GM12878 (cell line): Measurements from ENCODE around the gene NKG7. TPM values are rescaled to one million over a fixed set of nuclear protein-coding genes. Genes with fewer than 3 reads are reported as not detected.
A peak's percentile ranks its signal among the peaks of the same experiment; 100 is the strongest.

Experiments used
- CBFB ChIP-seq: IDR thresholded peaks from 2 replicates; pipeline ENCODE4 v1.6.1; 2016; ENCODE audit warnings: antibody characterized with exemption, low read depth
- E2F8 ChIP-seq: fragments of 450-650 bp; IDR thresholded peaks from 2 replicates; pipeline ENCODE4 v1.6.1; 2018; ENCODE audit warnings: mild to moderate bottlenecking, low read depth, moderate library complexity; ENCODE audit not compliant: partially characterized antibody
- ELK1 ChIP-seq: IDR thresholded peaks from 2 replicates; pipeline ENCODE4 v1.6.1; 2012; ENCODE audit warnings: low read depth, low read length, improper control_type of control experiment
- EP300 ChIP-seq, 2 experiments: fragments of 150-350 bp in 1 of 2; IDR thresholded peaks; 2 replicates each; pipeline ENCODE4 v1.6.1; 2011 to 2012; ENCODE audit warnings: low read depth in 2 of 2, low read length in 2 of 2, borderline replicate concordance in 1 of 2, improper control_type of control experiment in 1 of 2, inconsistent platforms in 1 of 2; ENCODE audit not compliant: control insufficient read depth in 1 of 2
- ETV6 ChIP-seq, 2 experiments: fragments of 450-650 bp in 1 of 2; IDR thresholded peaks in 1 of 2; conservative IDR thresholded peaks in 1 of 2; 2 replicates each; pipeline ENCODE4 v1.6.1; 2014; ENCODE audit warnings: antibody characterized with exemption in 1 of 2, borderline replicate concordance in 1 of 2, low read depth in 1 of 2, mild to moderate bottlenecking in 1 of 2, moderate library complexity in 1 of 2
- JUNB ChIP-seq: IDR thresholded peaks from 2 replicates; pipeline ENCODE4 v1.6.1; 2016; ENCODE audit warnings: antibody characterized with exemption, mild to moderate bottlenecking
- PBX3 ChIP-seq: IDR thresholded peaks from 2 replicates; pipeline ENCODE4 v1.6.1; 2011; ENCODE audit warnings: mild to moderate bottlenecking, low read depth, low read length, moderate library complexity; ENCODE audit not compliant: insufficient replicate concordance
- POLR2A ChIP-seq: IDR thresholded peaks from 2 replicates; pipeline ENCODE4 v1.6.1; 2011; ENCODE audit warnings: low read depth, mild to moderate bottlenecking, low read length
- POU2F2 ChIP-seq: IDR thresholded peaks from 3 replicates; pipeline ENCODE4 v1.6.1; 2011; ENCODE audit warnings: low read depth, mild to moderate bottlenecking, low read length, borderline replicate concordance
- RB1 ChIP-seq: fragments of 450-650 bp; formaldehyde crosslinking; IDR thresholded peaks from 2 replicates; pipeline ENCODE4 v1.6.1; 2017; ENCODE audit warnings: mild to moderate bottlenecking, borderline replicate concordance
- SIN3A ChIP-seq: IDR thresholded peaks from 2 replicates; pipeline ENCODE4 v1.6.1; 2012; ENCODE audit warnings: low read depth, low read length, improper control_type of control experiment
- WRNIP1 ChIP-seq: IDR thresholded peaks from 2 replicates; pipeline ENCODE4 v1.6.1; 2011; ENCODE audit warnings: low read depth, low read length, improper control_type of control experiment, borderline replicate concordance
- ZNF24 ChIP-seq: fragments of 450-650 bp; IDR thresholded peaks from 2 replicates; pipeline ENCODE4 v1.6.1; 2017; ENCODE audit warnings: antibody characterized with exemption, mild to moderate bottlenecking
- ZNF687 ChIP-seq: fragments of 450-650 bp; IDR thresholded peaks from 2 replicates; pipeline ENCODE4 v1.6.1; 2017; ENCODE audit warnings: mild to moderate bottlenecking, moderate library complexity
- polyA plus RNA-seq, 11 experiments: library from polyadenylated mRNA; depleted of rRNA in 4 of 11; unstranded in 6 of 11; stranded (reverse) in 5 of 11; fragments of >200 nt; fragmentation: Nextera tagmentation in 4 of 11; fragmentation: Illumina TruSeq in 1 of 11; extraction: Ambion mirVana in 4 of 11; extraction: Trizol in 1 of 11; gene quantifications; 1 replicate in 1 of 11; 2 replicates in 10 of 11; pipeline versions ENCODE4 v1.2.1 to v1.2.3, GENCODE V29; 2011 to 2016; ENCODE audit warnings: inconsistent platforms in 2 of 11, missing spikeins in 2 of 11, low read depth in 1 of 11
- total RNA-seq, 4 experiments: library from RNA; depleted of rRNA in 3 of 4; stranded (reverse); fragments of >200 nt in 3 of 4; fragmentation: Illumina TruSeq in 1 of 4; extraction: Trizol in 1 of 4; gene quantifications; 2 replicates each; pipeline versions ENCODE4 v1.2.1 to v1.2.3, GENCODE V29; 2013 to 2021
- TF ChIP-seq, protein P1 (sequence below): fragments of 450-650 bp; formaldehyde crosslinking; IDR thresholded peaks from 2 replicates; pipeline ENCODE4 v1.4.0; 2022; ENCODE audit warnings: mild to moderate bottlenecking, moderate library complexity

Gene NKG7
- total and polyA plus RNA-seq, 10 of the 15 experiments (the other 5 are each of a cell fraction or from before 2014, with no cell fraction given): 10.0 to 48.7 (median 22.3) TPM

- TF ChIP-seq E2F8: no peak
- TF ChIP-seq, protein P1, sequence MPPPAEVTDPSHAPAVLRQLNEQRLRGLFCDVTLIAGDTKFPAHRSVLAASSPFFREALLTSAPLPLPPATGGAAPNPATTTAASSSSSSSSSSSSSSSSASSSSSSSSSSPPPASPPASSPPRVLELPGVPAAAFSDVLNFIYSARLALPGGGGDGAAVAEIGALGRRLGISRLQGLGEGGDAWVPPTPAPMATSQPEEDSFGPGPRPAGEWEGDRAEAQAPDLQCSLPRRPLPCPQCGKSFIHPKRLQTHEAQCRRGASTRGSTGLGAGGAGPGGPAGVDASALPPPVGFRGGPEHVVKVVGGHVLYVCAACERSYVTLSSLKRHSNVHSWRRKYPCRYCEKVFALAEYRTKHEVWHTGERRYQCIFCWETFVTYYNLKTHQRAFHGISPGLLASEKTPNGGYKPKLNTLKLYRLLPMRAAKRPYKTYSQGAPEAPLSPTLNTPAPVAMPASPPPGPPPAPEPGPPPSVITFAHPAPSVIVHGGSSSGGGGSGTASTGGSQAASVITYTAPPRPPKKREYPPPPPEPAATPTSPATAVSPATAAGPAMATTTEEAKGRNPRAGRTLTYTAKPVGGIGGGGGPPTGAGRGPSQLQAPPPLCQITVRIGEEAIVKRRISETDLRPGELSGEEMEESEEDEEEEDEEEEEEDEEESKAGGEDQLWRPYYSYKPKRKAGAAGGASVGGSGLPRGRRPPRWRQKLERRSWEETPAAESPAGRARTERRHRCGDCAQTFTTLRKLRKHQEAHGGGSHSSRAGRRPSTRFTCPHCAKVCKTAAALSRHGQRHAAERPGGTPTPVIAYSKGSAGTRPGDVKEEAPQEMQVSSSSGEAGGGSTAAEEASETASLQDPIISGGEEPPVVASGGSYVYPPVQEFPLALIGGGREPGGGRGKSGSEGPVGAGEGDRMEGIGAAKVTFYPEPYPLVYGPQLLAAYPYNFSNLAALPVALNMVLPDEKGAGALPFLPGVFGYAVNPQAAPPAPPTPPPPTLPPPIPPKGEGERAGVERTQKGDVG (CRISPR knock-in tag): no peak
- no peak for TF ChIP-seq ZNF24
- no peak for TF ChIP-seq RB1
- TF ChIP-seq SIN3A: peak; percentile 98
- peak; percentile 38; the same call in 1 of the 3 replicates for TF ChIP-seq POU2F2
- TF ChIP-seq EP300 (IDR thresholded peaks at IDR 0.05; ENCODE audit: borderline replicate concordance in 1 of 2, control insufficient read depth in 1 of 2, low read depth in 2 of 2, low read length in 2 of 2): peak in 1 of 2 experiments; percentile 66; a peak in 2 of 4 replicates
- peak; percentile 66 for TF ChIP-seq ELK1
- TF ChIP-seq CBFB: peak; percentile 46; the same call in 1 of the 2 replicates
- peak; percentile 83 for TF ChIP-seq JUNB
- TF ChIP-seq WRNIP1: no peak
- peak; percentile 93 for TF ChIP-seq PBX3
- TF ChIP-seq ETV6 (conservative IDR thresholded peaks at IDR 0.05 in 1 of 2, IDR thresholded peaks at IDR 0.05 in 1 of 2; ENCODE audit: borderline replicate concordance in 1 of 2, low read depth in 1 of 2): peak in 1 of 2 experiments; percentile 8; a peak in 1 of 4 replicates
- TF ChIP-seq ZNF687: 0 out of 2 replicates have a peak, but pooled peaks have one; percentile 7
- peak; percentile 83 for TF ChIP-seq POLR2A
These were observed 21.8 kb upstream of the NKG7 start (continued) for GRCh38 chr19:51394050-51394836.
